HepG2 (cell line): Measurements from ENCODE around the gene TMEM80. TPM values are rescaled to one million over a fixed set of nuclear protein-coding genes. Genes with fewer than 3 reads are reported as not detected.

Experiments used
- ARHGAP35 ChIP-seq: sonication (generic); formaldehyde crosslinking; IDR thresholded peaks from 2 replicates; pipeline ENCODE4 v1.9.0; 2022; ENCODE audit warnings: mild to moderate bottlenecking, inconsistent platforms, moderate library complexity, missing genetic modification reagents, borderline replicate concordance
- CCDC6 ChIP-seq: sonication (generic); formaldehyde crosslinking; IDR thresholded peaks from 2 replicates; pipeline ENCODE4 v1.8.1; 2022; ENCODE audit warnings: mild to moderate bottlenecking, missing genetic modification reagents, moderate library complexity
- KLF13 ChIP-seq: sonication (generic); formaldehyde crosslinking; IDR thresholded peaks from 2 replicates; pipeline ENCODE4 v1.4.0; 2020; ENCODE audit warnings: mild to moderate bottlenecking, missing genetic modification reagents
- KMT2B ChIP-seq: IDR thresholded peaks from 2 replicates; pipeline ENCODE4 v1.6.1; 2016; ENCODE audit warnings: missing genetic modification reagents, missing compliant biosample characterization
- MEIS2 ChIP-seq: sonication (generic); formaldehyde crosslinking; IDR thresholded peaks from 2 replicates; pipeline ENCODE4 v1.9.0; 2021; ENCODE audit warnings: mild to moderate bottlenecking, missing genetic modification reagents
- NFATC3 ChIP-seq: sonication (generic); formaldehyde crosslinking; IDR thresholded peaks from 2 replicates; pipeline ENCODE4 v1.5.1; 2020; ENCODE audit warnings: mild to moderate bottlenecking, missing genetic modification reagents
- PRMT3 ChIP-seq: sonication (generic); formaldehyde crosslinking; IDR thresholded peaks from 2 replicates; pipeline ENCODE4 v1.8.1; 2022; ENCODE audit warnings: low read depth, mild to moderate bottlenecking, moderate library complexity, missing genetic modification reagents, borderline replicate concordance
- SIX4 ChIP-seq: sonication (generic); formaldehyde crosslinking; IDR thresholded peaks from 2 replicates; pipeline ENCODE4 v1.4.0; 2020; ENCODE audit warnings: missing genetic modification reagents
- SKI ChIP-seq: fragments of 450-650 bp; IDR thresholded peaks from one replicate; pipeline ENCODE4 v1.6.1; 2018; ENCODE audit warnings: mild to moderate bottlenecking; ENCODE audit not compliant: partially characterized antibody
- ZNF207 ChIP-seq: fragments of 450-650 bp; IDR thresholded peaks from 2 replicates; pipeline ENCODE4 v1.6.1; 2016; ENCODE audit warnings: antibody characterized with exemption, borderline replicate concordance
- ZNF274 ChIP-seq: sonication (generic); formaldehyde crosslinking; IDR thresholded peaks from 2 replicates; pipeline ENCODE4 v1.5.1; 2020; ENCODE audit warnings: mild to moderate bottlenecking, missing genetic modification reagents
- ZNF350 ChIP-seq: sonication (generic); formaldehyde crosslinking; IDR thresholded peaks from 2 replicates; pipeline ENCODE4 v1.4.0; 2020; ENCODE audit warnings: mild to moderate bottlenecking, low read depth, missing genetic modification reagents, borderline replicate concordance
- ZNF891 ChIP-seq: sonication (generic); formaldehyde crosslinking; IDR thresholded peaks from 2 replicates; pipeline ENCODE4 v1.5.0; 2020; ENCODE audit warnings: mild to moderate bottlenecking, missing genetic modification reagents
- ZSCAN29 ChIP-seq: sonication (generic); formaldehyde crosslinking; conservative IDR thresholded peaks from 2 replicates; pipeline ENCODE4 v1.4.0; 2020; ENCODE audit warnings: mild to moderate bottlenecking, missing genetic modification reagents
- polyA plus RNA-seq, 8 experiments: library from polyadenylated mRNA; depleted of rRNA in 3 of 8; stranded (reverse) in 7 of 8; unstranded in 1 of 8; fragments of >200 nt; fragmentation: Illumina TruSeq in 4 of 8; extraction: Trizol in 4 of 8; gene quantifications; 2 replicates each; pipeline versions ENCODE4 v1.2.1 to v1.2.3, GENCODE V29; 2011 to 2016; ENCODE audit warnings: low read depth in 4 of 8, missing spikeins in 1 of 8, mixed read lengths in 1 of 8; ENCODE audit not compliant: insufficient read depth in 1 of 8
- total RNA-seq, 5 experiments: library from RNA; depleted of rRNA; stranded (reverse); fragments of >200 nt; fragmentation: Illumina TruSeq; extraction: Trizol; gene quantifications; 2 replicates each; pipeline ENCODE4 v1.2.3, GENCODE V29; 2016; ENCODE audit warnings: low read depth in 1 of 5
- TF ChIP-seq, protein P1 (sequence below): sonication (generic); formaldehyde crosslinking; IDR thresholded peaks from 2 replicates; pipeline ENCODE4 v1.4.0; 2020; ENCODE audit warnings: missing genetic modification reagents, borderline replicate concordance
- TF ChIP-seq, protein P2 (sequence below): sonication (generic); formaldehyde crosslinking; IDR thresholded peaks from 2 replicates; pipeline ENCODE4 v1.9.0; 2021; ENCODE audit warnings: missing genetic modification reagents, mild to moderate bottlenecking, borderline replicate concordance
- TF ChIP-seq, protein P3 (sequence below): sonication (generic); formaldehyde crosslinking; IDR thresholded peaks from 2 replicates; pipeline ENCODE4 v1.8.1; 2023; ENCODE audit warnings: mild to moderate bottlenecking, inconsistent platforms, moderate library complexity, missing genetic modification reagents, borderline replicate concordance
- TF ChIP-seq, protein P4 (sequence below): sonication (generic); formaldehyde crosslinking; conservative IDR thresholded peaks from 2 replicates; pipeline ENCODE4 v1.8.0; 2022; ENCODE audit warnings: missing genetic modification reagents
- TF ChIP-seq, protein P5 (sequence below): sonication (generic); formaldehyde crosslinking; IDR thresholded peaks from 2 replicates; pipeline ENCODE4 v1.8.0; 2022; ENCODE audit warnings: mild to moderate bottlenecking, missing genetic modification reagents
- TF ChIP-seq, protein P6 (sequence below): sonication (generic); formaldehyde crosslinking; IDR thresholded peaks from 2 replicates; pipeline ENCODE4 v1.5.0; 2020; ENCODE audit warnings: missing genetic modification reagents

Gene TMEM80
- total and polyA plus RNA-seq, 2 of the 13 experiments (the other 11 are each of a cell fraction or from before 2014, with no cell fraction given): 5.6 to 17.1 TPM

DNA sequence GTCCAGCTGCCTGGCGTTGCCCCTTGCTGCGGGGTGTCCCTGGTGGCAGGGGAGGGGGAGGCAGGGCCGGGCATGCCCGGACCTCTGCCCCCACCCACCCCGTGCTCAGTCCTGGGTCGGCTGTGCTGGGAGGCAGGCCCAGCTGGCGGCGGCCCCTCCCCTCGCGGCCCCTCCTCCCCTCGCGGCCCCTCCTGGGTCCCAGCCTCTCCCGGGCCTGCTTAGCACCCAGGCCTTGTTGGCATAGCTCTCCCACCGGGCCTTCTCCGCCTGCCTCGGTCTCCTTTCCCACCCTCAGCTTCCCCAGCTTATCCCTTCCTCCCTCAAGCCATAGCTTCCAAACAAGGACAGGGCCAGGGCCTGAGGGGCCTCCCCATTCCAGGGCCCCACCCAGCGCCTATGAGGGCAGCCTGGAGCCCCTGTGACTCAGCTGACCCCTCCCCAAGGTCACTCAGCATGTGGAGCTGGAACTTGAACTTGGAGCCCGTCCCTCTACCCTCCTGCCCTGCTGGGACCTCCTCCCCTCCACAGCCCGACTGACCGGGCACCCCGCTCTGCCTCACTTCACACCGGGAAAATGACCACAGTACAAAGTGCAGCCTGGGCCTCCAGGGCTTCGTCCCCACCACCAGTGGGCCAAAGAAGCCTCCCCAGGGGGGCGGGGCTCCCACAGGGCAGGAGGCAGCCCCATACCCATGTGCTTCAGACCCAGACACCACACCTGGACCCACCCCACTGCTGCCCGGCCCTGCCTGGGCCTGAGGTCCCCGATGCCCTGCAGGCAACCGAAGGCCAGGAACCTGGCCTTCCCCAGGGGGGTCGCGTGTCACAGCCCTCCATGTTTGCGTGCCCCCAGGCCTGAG, 11.6 kb downstream of the TMEM80 start (continued):
- TF ChIP-seq ZNF274 (CRISPR knock-in tag) (no peak; the same call in 1 of the 2 replicates), MEIS2 (CRISPR knock-in tag) (peak; percentile 17), KMT2B (CRISPR knock-in tag) (no peak), NFATC3 (no peak), ARHGAP35 (CRISPR knock-in tag) (no peak), PRMT3 (CRISPR knock-in tag) (peak; percentile 57; the same call in 1 of the 2 replicates), SKI (peak; percentile 94), CCDC6 (peak; percentile 47), SIX4 (CRISPR knock-in tag) (no peak), ZNF891 (CRISPR knock-in tag) (peak; percentile 65; the same call in 1 of the 2 replicates), KLF13 (no peak; the same call in 1 of the 2 replicates), ZSCAN29 (CRISPR knock-in tag) (peak; percentile 63), ZNF350 (CRISPR knock-in tag) (peak; percentile 97), ZNF207 (no peak)
- TF ChIP-seq, protein P1, sequence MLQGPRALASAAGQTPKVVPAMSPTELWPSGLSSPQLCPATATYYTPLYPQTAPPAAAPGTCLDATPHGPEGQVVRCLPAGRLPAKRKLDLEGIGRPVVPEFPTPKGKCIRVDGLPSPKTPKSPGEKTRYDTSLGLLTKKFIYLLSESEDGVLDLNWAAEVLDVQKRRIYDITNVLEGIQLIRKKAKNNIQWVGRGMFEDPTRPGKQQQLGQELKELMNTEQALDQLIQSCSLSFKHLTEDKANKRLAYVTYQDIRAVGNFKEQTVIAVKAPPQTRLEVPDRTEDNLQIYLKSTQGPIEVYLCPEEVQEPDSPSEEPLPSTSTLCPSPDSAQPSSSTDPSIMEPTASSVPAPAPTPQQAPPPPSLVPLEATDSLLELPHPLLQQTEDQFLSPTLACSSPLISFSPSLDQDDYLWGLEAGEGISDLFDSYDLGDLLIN: no peak
- TF ChIP-seq, protein P2, sequence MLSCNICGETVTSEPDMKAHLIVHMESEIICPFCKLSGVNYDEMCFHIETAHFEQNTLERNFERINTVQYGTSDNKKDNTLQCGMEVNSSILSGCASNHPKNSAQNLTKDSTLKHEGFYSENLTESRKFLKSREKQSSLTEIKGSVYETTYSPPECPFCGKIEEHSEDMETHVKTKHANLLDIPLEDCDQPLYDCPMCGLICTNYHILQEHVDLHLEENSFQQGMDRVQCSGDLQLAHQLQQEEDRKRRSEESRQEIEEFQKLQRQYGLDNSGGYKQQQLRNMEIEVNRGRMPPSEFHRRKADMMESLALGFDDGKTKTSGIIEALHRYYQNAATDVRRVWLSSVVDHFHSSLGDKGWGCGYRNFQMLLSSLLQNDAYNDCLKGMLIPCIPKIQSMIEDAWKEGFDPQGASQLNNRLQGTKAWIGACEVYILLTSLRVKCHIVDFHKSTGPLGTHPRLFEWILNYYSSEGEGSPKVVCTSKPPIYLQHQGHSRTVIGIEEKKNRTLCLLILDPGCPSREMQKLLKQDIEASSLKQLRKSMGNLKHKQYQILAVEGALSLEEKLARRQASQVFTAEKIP (CRISPR knock-in tag): no peak
- TF ChIP-seq, protein P3, sequence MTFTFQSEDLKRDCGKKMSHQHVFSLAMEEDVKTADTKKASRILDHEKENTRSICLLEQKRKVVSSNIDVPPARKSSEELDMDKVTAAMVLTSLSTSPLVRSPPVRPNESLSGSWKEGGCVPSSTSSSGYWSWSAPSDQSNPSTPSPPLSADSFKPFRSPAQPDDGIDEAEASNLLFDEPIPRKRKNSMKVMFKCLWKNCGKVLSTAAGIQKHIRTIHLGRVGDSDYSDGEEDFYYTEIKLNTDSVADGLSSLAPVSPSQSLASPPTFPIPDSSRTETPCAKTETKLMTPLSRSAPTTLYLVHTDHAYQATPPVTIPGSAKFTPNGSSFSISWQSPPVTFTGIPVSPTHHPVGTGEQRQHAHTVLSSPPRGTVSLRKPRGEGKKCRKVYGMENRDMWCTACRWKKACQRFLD (CRISPR knock-in tag): 0 out of 2 replicates have a peak, but pooled peaks have one; percentile 36
- TF ChIP-seq, protein P4, sequence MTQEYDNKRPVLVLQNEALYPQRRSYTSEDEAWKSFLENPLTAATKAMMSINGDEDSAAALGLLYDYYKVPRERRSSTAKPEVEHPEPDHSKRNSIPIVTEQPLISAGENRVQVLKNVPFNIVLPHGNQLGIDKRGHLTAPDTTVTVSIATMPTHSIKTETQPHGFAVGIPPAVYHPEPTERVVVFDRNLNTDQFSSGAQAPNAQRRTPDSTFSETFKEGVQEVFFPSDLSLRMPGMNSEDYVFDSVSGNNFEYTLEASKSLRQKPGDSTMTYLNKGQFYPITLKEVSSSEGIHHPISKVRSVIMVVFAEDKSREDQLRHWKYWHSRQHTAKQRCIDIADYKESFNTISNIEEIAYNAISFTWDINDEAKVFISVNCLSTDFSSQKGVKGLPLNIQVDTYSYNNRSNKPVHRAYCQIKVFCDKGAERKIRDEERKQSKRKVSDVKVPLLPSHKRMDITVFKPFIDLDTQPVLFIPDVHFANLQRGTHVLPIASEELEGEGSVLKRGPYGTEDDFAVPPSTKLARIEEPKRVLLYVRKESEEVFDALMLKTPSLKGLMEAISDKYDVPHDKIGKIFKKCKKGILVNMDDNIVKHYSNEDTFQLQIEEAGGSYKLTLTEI: no peak
- TF ChIP-seq, protein P5, sequence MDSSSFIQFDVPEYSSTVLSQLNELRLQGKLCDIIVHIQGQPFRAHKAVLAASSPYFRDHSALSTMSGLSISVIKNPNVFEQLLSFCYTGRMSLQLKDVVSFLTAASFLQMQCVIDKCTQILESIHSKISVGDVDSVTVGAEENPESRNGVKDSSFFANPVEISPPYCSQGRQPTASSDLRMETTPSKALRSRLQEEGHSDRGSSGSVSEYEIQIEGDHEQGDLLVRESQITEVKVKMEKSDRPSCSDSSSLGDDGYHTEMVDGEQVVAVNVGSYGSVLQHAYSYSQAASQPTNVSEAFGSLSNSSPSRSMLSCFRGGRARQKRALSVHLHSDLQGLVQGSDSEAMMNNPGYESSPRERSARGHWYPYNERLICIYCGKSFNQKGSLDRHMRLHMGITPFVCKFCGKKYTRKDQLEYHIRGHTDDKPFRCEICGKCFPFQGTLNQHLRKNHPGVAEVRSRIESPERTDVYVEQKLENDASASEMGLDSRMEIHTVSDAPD (CRISPR knock-in tag): no peak
- TF ChIP-seq, protein P6, sequence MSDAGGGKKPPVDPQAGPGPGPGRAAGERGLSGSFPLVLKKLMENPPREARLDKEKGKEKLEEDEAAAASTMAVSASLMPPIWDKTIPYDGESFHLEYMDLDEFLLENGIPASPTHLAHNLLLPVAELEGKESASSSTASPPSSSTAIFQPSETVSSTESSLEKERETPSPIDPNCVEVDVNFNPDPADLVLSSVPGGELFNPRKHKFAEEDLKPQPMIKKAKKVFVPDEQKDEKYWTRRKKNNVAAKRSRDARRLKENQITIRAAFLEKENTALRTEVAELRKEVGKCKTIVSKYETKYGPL: no peak
